ENCODE measurements around the gene TECTB. TPM values are rescaled to one million over a fixed set of nuclear protein-coding genes. Genes with fewer than 3 reads are reported as not detected.

Gene TECTB
- total and polyA plus RNA-seq, 2 donors (not counting 1 experiment from before 2014, with no cell fraction given) = not detected

DNA sequence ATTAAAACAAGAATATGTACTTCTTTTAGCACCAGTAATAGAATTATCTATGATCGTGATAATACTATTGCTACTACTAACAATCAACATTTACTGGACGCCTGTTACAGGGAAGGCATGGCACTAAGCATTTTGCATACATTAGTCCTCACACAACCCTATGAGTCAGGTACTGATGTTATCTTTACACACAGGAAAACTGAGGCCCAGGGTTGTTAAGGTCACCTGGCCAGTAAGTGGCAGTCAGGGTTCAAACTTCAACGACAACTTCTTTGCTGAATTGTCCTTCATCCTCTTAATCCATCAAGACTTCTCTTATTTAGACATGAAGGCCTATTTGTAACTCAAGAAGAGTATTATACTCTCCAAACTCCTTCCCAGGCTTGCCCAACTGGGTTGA is 48.8 kb downstream of the TECTB start:
- Histone ChIP-seq H3K27ac (ENCODE audit: insufficient read depth, low read length) (no peak overlapping the region), H3K9ac (ENCODE audit: insufficient read depth, low read length) (no peak overlapping the region), H3K36me3 (ENCODE audit: control insufficient read depth, insufficient read depth, low read length) (no peaks in the 10 kb centered on the region), H4K20me1 (ENCODE audit: control insufficient read depth, extremely low read depth, insufficient read depth, low read length) (no peaks in the 10 kb centered on the region), H3K79me2 (ENCODE audit: control insufficient read depth, insufficient read depth, low read length) (no peaks in the 10 kb centered on the region), H3K4me1 (ENCODE audit: control insufficient read depth, extremely low read depth, insufficient read depth, low read length) (no peaks in the 10 kb centered on the region), H3K9me3 (ENCODE audit: control insufficient read depth, insufficient read depth, low read depth, low read length) (no peaks in the 10 kb centered on the region), H3K4me2 (ENCODE audit: extremely low read depth, insufficient read depth, low read length) (no peak overlapping the region), H2AFZ (ENCODE audit: low read length) (no peak overlapping the region), H3K27me3 (ENCODE audit: control insufficient read depth, insufficient read depth, low read length) (no peaks in the 10 kb centered on the region), H3K4me3 (replicated peaks in 1 of 4; ENCODE audit: control extremely low read depth in 1 of 4, insufficient read depth in 1 of 4, low read depth in 3 of 4, low read length in 4 of 4) (no peak overlapping the region)
- no peak for TF ChIP-seq EZH2 (IDR thresholded peaks at IDR 0.05; ENCODE audit: low read length, missing control alignments)
- TF ChIP-seq CTCF (conservative IDR thresholded peaks at IDR 0.05 in 1 of 2, IDR thresholded peaks at IDR 0.05 in 1 of 2; ENCODE audit: low read depth in 1 of 2, low read length in 2 of 2) = no peak
- DNase-seq (ENCODE audit: low read depth in 2 of 2) = no peak

- Histone ChIP-seq H4K20me1 (ENCODE audit: control insufficient read depth, extremely low read depth, insufficient read depth, low read length) (no peaks in the 10 kb centered on the region), H3K4me3 (replicated peaks in 1 of 4; ENCODE audit: control extremely low read depth in 1 of 4, insufficient read depth in 1 of 4, low read depth in 3 of 4, low read length in 4 of 4) (no peak overlapping the region), H3K27ac (ENCODE audit: insufficient read depth, low read length) (no peak overlapping the region), H3K9ac (ENCODE audit: insufficient read depth, low read length) (no peak overlapping the region), H3K4me1 (ENCODE audit: control insufficient read depth, extremely low read depth, insufficient read depth, low read length) (no peaks in the 10 kb centered on the region), H2AFZ (ENCODE audit: low read length) (no peak overlapping the region), H3K36me3 (ENCODE audit: control insufficient read depth, insufficient read depth, low read length) (no peaks in the 10 kb centered on the region), H3K4me2 (ENCODE audit: extremely low read depth, insufficient read depth, low read length) (no peak overlapping the region), H3K79me2 (ENCODE audit: control insufficient read depth, insufficient read depth, low read length) (no peaks in the 10 kb centered on the region), H3K9me3 (ENCODE audit: control insufficient read depth, insufficient read depth, low read depth, low read length) (no peaks in the 10 kb centered on the region), H3K27me3 (ENCODE audit: control insufficient read depth, insufficient read depth, low read length) (no peaks in the 10 kb centered on the region)
- TF ChIP-seq EZH2 (IDR thresholded peaks at IDR 0.05; ENCODE audit: low read length, missing control alignments) (no peak), CTCF (conservative IDR thresholded peaks at IDR 0.05 in 1 of 2, IDR thresholded peaks at IDR 0.05 in 1 of 2; ENCODE audit: low read depth in 1 of 2, low read length in 2 of 2) (no peak)
- DNase-seq (ENCODE audit: low read depth in 2 of 2) = no peak
Observed at GRCh38 chr10:112332509-112333228, 49.5 kb downstream of the TECTB start.

GRCh38 chr10:112333452-112333851 is 50.3 kb downstream of the TECTB start:
- Histone ChIP-seq H3K36me3 (ENCODE audit: control insufficient read depth, insufficient read depth, low read length) (no peaks in the 10 kb centered on the region), H4K20me1 (ENCODE audit: control insufficient read depth, extremely low read depth, insufficient read depth, low read length) (no peaks in the 10 kb centered on the region), H3K9me3 (ENCODE audit: control insufficient read depth, insufficient read depth, low read depth, low read length) (no peaks in the 10 kb centered on the region), H2AFZ (ENCODE audit: low read length) (no peak overlapping the region), H3K4me3 (replicated peaks in 1 of 4; ENCODE audit: control extremely low read depth in 1 of 4, insufficient read depth in 1 of 4, low read depth in 3 of 4, low read length in 4 of 4) (no peak overlapping the region), H3K4me2 (ENCODE audit: extremely low read depth, insufficient read depth, low read length) (no peak overlapping the region), H3K27ac (ENCODE audit: insufficient read depth, low read length) (no peak overlapping the region), H3K27me3 (ENCODE audit: control insufficient read depth, insufficient read depth, low read length) (no peaks in the 10 kb centered on the region), H3K4me1 (ENCODE audit: control insufficient read depth, extremely low read depth, insufficient read depth, low read length) (no peaks in the 10 kb centered on the region), H3K9ac (ENCODE audit: insufficient read depth, low read length) (no peak overlapping the region), H3K79me2 (ENCODE audit: control insufficient read depth, insufficient read depth, low read length) (no peaks in the 10 kb centered on the region)
- no peak for DNase-seq (ENCODE audit: low read depth in 2 of 2)
- TF ChIP-seq EZH2 (IDR thresholded peaks at IDR 0.05; ENCODE audit: low read length, missing control alignments) (no peak), CTCF (conservative IDR thresholded peaks at IDR 0.05 in 1 of 2, IDR thresholded peaks at IDR 0.05 in 1 of 2; ENCODE audit: low read depth in 1 of 2, low read length in 2 of 2) (no peak)
